RKO (cell line): ENCODE results near the gene MYADM.

Experiments
- DNase-seq: peaks from one replicate; pipeline ENCODE4 v3.0.0-alpha.2; 2016; ENCODE audit warnings: low spot score

Gene MYADM

GRCh38 chr19:53885036-53885435 lies 17.4 kb downstream of the MYADM start:
- no peak for DNase-seq

DNA sequence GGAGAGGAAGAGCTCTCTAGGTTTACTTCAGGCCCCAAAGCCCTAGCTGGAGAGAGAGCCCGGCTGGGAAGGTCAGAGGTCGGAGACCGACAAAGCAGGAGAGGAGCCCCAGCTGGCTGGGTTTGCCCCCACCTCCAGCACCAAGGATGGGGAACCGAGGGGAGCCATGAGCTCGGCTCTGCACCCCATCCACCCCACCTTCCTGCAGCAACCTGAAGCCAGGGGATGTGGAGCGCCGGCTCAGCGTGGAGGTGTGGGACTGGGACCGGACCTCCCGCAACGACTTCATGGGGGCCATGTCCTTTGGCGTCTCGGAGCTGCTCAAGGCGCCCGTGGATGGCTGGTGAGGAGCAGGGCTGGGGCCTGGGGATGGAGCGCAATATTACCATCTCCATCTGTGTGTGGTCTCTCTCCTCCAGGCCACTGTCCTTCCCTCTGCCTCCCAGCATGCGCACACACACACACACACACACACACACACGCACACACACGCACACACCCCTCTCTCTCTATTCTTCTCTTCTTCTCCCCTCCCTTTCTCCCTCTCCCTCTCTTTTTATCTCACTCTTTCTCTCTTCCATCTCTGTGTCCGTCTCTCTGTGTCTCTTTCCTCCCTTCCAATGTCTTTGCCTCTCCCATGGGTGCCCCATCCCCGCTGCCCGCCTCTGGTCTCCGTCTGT lies 24.8 kb downstream of the MYADM start:
- DNase-seq = no peak

DNA sequence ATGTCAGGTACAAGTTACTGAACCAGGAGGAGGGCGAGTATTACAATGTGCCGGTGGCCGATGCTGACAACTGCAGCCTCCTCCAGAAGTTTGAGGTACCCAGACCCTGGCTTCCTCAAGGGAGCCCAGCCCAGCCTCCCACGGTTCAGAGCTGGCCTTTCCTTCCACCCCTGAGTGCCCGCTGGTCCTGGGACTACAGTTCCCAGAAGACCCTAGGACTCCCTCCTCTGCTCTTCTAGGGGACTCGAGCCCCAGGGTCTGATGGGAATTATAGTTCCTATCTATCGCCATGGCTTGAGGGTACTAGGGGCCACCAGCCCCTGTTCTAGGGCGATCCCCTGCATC lies 25.3 kb downstream of the MYADM start:
- DNase-seq = no peak

DNA sequence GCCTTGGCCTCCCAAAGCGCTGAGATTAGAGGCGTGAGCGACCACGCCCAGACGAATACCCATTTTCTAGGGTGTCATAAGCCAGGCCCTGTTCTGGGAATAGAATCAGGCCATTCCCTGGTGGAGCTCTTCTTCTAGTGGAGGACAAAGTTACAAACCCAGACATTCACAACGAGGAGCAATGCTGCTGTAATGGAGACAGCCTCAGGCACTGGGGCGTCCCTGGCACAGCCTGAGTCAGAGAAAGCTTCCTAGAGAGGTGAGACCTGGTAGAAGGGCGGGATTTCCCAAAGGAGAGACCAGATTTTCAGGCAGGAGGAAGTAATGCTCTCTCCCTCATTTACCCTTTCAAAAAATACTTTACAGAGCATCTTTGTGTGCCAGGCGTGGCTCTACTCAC lies 27.0 kb downstream of the MYADM start:
- DNase-seq = no peak

DNA sequence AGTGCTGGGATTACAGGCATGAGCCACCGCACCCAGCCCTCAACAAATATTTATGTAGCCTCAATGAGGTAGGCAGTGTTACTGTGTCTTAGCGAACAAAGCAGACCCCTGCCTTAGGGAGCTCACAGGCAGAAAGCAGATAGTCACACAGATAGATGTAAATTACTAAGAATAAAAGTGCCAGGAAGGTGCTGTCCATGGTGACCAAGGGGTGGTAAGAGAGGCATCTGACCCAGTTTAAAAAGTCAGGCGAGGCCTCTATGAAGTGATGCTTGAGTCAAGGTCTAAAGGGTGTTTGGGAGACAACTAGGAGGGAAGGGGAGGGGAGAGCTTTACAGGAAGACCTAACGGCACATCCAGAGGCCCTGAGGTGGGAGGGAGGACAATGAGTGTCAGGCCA lies 29.0 kb downstream of the MYADM start:
- no peak for DNase-seq

- DNase-seq = no peak
Measured at GRCh38 chr19:53897459-53897858, 29.8 kb downstream of the MYADM start.

DNA sequence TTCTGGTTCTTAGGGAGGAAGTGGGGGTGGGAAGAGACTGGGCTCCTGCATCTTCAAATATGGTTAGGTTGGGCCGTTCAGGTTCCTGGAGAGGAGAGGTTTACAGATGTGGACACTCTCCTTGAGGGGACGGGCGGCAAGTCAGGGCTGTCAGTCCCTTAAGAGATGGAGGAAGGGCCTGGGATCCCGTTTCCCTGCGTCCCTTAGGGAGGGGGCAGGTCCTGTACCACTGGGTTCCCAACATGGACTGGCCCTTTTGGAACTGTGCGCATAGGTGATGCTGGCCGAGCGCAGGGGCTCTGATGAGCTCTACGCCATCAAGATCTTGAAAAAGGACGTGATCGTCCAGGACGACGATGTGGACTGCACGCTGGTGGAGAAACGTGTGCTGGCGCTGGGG lies 30.5 kb downstream of the MYADM start:
- DNase-seq = no peak

DNA sequence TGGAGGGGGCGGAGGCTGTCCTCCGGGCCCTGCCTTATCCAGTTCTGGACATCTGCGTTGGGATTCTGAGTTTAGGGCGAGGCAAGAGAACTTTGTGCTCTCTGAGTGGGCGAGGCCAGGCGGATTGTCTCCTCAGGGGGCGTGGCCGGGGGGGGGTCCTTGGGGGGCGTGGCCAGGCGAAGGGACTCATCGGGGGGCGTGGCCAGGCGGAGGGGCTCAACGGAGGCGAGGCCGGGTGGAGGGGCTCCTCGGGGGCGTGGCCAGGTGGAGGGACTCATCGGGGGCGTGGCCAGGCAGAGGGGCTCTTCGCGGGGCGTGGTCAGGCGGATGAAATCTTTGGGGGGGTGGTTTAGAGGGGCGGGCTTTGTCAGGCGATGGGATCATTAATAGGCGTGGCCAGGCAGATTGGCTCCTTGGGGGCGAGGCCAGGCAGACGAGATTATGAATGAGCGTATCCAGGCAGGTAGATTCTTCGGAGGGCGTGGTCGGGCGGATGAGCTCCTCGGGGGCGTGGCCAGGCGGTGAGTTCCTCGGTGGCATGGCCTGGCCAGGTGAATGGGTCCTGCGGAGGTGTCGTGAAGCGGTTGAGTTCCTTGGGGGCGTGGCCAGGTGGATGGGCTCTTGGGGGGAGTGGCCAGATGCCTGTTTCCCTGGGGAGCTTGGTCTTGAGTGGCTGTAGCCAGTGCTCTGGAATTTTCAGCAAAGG lies 31.1 kb downstream of the MYADM start:
- DNase-seq = peak; percentile 32

GRCh38 chr19:53900191-53900860 lies 32.6 kb downstream of the MYADM start:
- no peak for DNase-seq

- DNase-seq = peak; percentile 40
Measured at GRCh38 chr19:53903055-53903680, 35.5 kb downstream of the MYADM start.

DNA sequence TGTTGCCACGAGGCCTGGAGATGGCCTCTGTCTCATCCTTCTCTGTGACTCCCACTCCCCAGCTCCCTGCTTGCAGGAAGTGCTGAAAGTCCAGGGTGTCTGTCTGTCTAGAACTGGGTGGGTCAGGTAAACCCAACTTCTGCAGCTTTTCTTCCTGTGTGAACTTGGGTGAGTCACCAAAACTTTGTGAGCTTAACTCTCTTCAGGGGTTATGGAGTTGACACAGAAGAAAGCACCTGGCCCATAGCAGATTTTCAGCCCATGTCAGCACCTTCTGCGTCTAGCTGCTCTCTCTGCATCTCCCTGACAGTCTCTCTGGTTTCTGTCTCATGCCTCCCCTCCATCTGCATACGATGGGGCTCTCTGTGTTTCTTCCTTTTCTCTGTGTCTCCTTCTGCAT lies 37.2 kb downstream of the MYADM start:
- no peak for DNase-seq

DNA sequence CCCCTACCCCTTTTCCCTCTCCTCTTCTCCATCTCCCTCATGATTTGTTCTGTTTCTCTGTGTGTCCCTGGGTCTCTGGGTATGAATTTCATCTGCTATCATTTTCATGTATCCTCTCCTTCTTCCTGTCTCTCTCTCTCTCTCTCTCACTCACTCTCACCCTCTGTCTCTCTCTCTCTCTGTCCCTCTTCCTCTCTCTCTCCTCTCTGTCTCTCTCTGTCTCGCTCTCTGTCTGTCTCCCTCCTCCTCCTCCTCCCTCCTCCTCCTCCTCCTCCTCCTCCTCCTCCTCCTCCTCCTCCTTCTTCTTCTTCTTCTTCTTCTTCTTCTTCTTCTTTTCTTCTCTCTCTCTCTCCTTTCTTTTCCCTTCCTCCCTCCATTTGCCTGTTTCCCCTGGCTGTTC lies 38.1 kb downstream of the MYADM start:
- DNase-seq = no peak

DNA sequence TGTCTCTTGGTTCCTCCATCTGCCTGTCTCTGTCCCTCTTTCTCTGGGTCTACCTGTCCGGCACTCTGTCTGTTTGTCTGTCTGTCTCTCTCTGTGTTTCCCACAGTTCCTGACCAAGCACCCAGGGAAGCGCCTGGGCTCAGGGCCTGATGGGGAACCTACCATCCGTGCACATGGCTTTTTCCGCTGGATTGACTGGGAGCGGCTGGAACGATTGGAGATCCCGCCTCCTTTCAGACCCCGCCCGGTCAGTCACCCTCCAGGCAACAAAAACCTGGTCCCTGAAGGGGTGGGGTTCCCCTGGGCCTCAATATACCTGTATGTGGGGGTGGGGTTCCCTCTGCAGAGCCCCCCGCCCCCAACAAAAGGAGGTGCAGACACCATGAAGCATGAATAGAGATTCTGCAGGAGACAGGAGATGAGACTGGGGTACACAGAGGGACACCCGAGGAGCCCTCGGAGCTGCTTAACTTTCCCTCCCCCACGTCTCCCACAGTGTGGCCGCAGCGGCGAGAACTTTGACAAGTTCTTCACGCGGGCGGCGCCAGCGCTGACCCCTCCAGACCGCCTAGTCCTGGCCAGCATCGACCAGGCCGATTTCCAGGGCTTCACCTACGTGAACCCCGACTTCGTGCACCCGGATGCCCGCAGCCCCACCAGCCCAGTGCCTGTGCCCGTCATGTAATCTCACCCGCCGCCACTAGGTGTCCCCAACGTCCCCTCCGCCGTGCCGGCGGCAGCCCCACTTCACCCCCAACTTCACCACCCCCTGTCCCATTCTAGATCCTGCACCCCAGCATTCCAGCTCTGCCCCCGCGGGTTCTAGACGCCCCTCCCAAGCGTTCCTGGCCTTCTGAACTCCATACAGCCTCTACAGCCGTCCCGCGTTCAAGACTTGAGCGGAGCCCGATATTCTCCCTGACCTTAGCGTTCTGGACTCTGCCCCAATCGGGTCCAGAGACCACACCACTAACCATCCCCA lies 38.8 kb downstream of the MYADM start:
- peak; percentile 51 for DNase-seq

GRCh38 chr19:53907193-53907581 lies 39.5 kb downstream of the MYADM start:
- DNase-seq = no peak

- DNase-seq = no peak
Measured at GRCh38 chr19:53907690-53908089, 40.0 kb downstream of the MYADM start.

- no peak for DNase-seq
Measured at GRCh38 chr19:53908106-53908934, 40.6 kb downstream of the MYADM start.

DNA sequence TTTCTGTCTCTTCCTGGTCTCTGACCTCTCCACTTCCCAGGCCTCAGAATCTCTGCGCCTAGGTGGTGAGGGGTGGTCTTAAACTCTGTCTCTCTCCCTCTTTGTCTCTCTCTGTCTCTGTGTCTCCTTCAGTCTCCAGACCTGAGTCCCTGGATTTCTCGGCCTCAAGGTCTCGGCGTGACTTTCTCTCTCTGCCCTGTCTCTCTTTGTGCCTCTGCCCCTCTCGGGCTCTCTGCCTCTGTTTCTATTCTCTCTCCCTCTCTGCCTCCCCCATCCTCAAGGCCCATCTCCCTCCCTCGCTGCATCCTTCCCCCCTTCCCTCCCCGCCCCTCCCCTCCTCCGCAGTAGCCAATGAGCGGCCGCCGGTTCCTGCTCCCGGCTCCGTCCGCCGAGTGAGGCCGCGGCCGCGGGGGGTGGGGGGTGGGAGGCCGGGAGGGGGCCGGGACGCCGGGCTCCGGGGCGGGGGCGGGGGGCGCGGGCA lies 41.3 kb downstream of the MYADM start, which contains the start of gene CACNG7:
TSS of gene CACNG7 (plus strand) at position 344 of the 481 bp plus-strand sequence. CDS start 3,554 bp downstream, outside the sequence.
- no peak for DNase-seq

DNA sequence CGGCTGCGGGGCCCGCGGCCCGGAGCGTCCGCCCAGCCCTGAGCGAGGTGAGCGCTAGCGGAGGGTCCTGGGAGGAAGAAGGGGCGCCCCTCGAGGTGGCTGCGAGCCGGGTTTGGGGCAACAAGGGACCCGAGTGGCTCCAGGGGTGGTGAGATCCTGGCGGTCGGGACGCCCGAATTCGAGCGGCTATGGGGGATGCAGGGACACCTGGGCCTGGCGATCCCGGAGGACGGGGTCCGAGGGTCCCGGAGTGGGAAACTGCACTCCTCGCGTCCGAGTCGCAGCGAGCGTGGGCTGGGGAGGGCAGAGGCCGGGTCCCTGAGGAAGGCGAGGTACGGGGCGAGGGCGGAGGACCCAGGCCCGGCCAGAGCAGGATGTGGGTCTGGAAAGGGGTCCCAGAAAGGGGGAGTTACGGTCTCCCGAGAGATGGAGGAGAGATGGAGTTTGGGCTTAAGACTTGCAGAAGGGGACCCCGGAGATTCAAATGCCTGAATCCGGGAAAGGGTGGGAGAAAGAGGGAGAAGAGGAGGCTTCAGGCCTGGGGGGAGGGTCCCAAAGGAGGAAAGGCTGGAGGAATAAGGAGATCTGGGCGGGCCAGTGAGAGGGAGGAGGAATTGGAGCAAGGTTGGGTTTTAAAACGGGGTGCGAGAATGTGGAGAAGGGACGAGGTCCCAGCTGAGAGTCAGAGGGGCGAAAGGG lies 41.9 kb downstream of the MYADM start:
- DNase-seq = no peak

GRCh38 chr19:53910170-53910518 lies 42.5 kb downstream of the MYADM start:
- DNase-seq = no peak

GRCh38 chr19:53912653-53913052 lies 45.0 kb downstream of the MYADM start:
- DNase-seq = no peak
